H9 (cell line): ENCODE results near the gene MAPK1IP1L. TPM values are rescaled to one million over a fixed set of nuclear protein-coding genes. Genes with fewer than 3 reads are reported as not detected.

Experiments
- DNase-seq: peaks from one replicate; pipeline ENCODE4 v3.0.0-alpha.2; 2017
- H2AFZ ChIP-seq: one replicate; pipeline ENCODE4 v1.6.1; 2013; ENCODE audit warnings: mild to moderate bottlenecking, low read length, control low read depth, moderate library complexity
- H2AK5ac ChIP-seq: 2 replicates; pipeline ENCODE4 v1.6.1; 2013; ENCODE audit warnings: low read length, control low read depth, mixed read lengths; ENCODE audit not compliant: insufficient read length
- H2BK120ac ChIP-seq: one replicate; pipeline ENCODE4 v1.6.1; 2013; ENCODE audit warnings: low read depth, mild to moderate bottlenecking, low read length, control low read depth, inconsistent platforms; ENCODE audit not compliant: poor library complexity, severe bottlenecking
- H2BK12ac ChIP-seq: 2 replicates; pipeline ENCODE4 v1.6.1; 2013; ENCODE audit warnings: low read length, control low read depth, mixed read lengths, low read depth; ENCODE audit not compliant: insufficient read length
- H2BK15ac ChIP-seq: 2 replicates; pipeline ENCODE4 v1.6.1; 2013; ENCODE audit warnings: low read depth, low read length, control low read depth
- H2BK20ac ChIP-seq: one replicate; pipeline ENCODE4 v1.6.1; 2013; ENCODE audit warnings: low read depth, mild to moderate bottlenecking, low read length, control low read depth, inconsistent platforms; ENCODE audit not compliant: poor library complexity, severe bottlenecking
- H2BK5ac ChIP-seq: 2 replicates; pipeline ENCODE4 v1.6.1; 2013; ENCODE audit warnings: low read length, control low read depth, mixed read lengths; ENCODE audit not compliant: insufficient read length
- H3K14ac ChIP-seq: 2 replicates; pipeline ENCODE4 v1.6.1; 2013; ENCODE audit warnings: low read length, control low read depth; ENCODE audit not compliant: insufficient read depth
- H3K18ac ChIP-seq: 2 replicates; pipeline ENCODE4 v1.6.1; 2013; ENCODE audit warnings: low read depth, mild to moderate bottlenecking, mixed read lengths, low read length, control low read depth; ENCODE audit not compliant: insufficient read length
- H3K23ac ChIP-seq: 2 replicates; pipeline ENCODE4 v1.6.1; 2013; ENCODE audit warnings: low read length, control low read depth, mixed read lengths, low read depth; ENCODE audit not compliant: insufficient read length
- H3K23me2 ChIP-seq: 2 replicates; pipeline ENCODE4 v1.6.1; 2013; ENCODE audit warnings: low read depth, mild to moderate bottlenecking, mixed read lengths, low read length, control low read depth; ENCODE audit not compliant: insufficient read length, poor library complexity, severe bottlenecking
- H3K27ac ChIP-seq: 2 replicates; pipeline ENCODE4 v1.5.1; 2013; ENCODE audit warnings: low read length, control low read depth, mixed read lengths, low read depth; ENCODE audit not compliant: insufficient read length
- H3K27me3 ChIP-seq: 2 replicates; pipeline ENCODE4 v1.6.1; 2013; ENCODE audit warnings: low read length, control low read depth, inconsistent platforms; ENCODE audit not compliant: insufficient read depth
- H3K4ac ChIP-seq: 2 replicates; pipeline ENCODE4 v1.6.1; 2013; ENCODE audit warnings: low read depth, mild to moderate bottlenecking, control low read depth, inconsistent platforms, low read length, moderate library complexity
- H3K4me1 ChIP-seq: 2 replicates; pipeline ENCODE4 v1.6.1; 2013; ENCODE audit warnings: low read length, control low read depth, inconsistent platforms; ENCODE audit not compliant: insufficient read depth
- H3K4me2 ChIP-seq: 2 replicates; pipeline ENCODE4 v1.6.1; 2013; ENCODE audit warnings: low read length, control low read depth, mixed read lengths; ENCODE audit not compliant: insufficient read length, insufficient read depth
- H3K56ac ChIP-seq: 2 replicates; pipeline ENCODE4 v1.6.1; 2013; ENCODE audit warnings: low read depth, mild to moderate bottlenecking, mixed read lengths, low read length, control low read depth; ENCODE audit not compliant: insufficient read length
- H3K79me1 ChIP-seq: 2 replicates; pipeline ENCODE4 v1.6.1; 2013; ENCODE audit warnings: low read depth, mild to moderate bottlenecking, moderate library complexity, low read length, control low read depth, inconsistent platforms; ENCODE audit not compliant: insufficient read depth, poor library complexity, severe bottlenecking
- H3K79me2 ChIP-seq: 2 replicates; pipeline ENCODE4 v1.6.1; 2013; ENCODE audit warnings: low read length, control low read depth, inconsistent platforms; ENCODE audit not compliant: insufficient read depth
- H3K9ac ChIP-seq: 2 replicates; pipeline ENCODE4 v1.6.1; 2013; ENCODE audit warnings: low read length, control low read depth, mixed read lengths; ENCODE audit not compliant: insufficient read length; ENCODE audit errors: extremely low read depth
- H3K9me3 ChIP-seq: one replicate; pipeline ENCODE4 v1.6.1; 2013; ENCODE audit warnings: low read depth, low read length, inconsistent platforms; ENCODE audit not compliant: control insufficient read depth
- H3T11ph ChIP-seq: one replicate; pipeline ENCODE4 v1.6.1; 2013; ENCODE audit warnings: mild to moderate bottlenecking, low read length, control low read depth, inconsistent platforms
- H4K20me1 ChIP-seq: one replicate; pipeline ENCODE4 v1.6.1; 2013; ENCODE audit not compliant: control insufficient read depth, insufficient read length, insufficient read depth
- H4K5ac ChIP-seq: 2 replicates; pipeline ENCODE4 v1.6.1; 2013; ENCODE audit warnings: low read depth, mild to moderate bottlenecking, mixed read lengths, low read length, control low read depth; ENCODE audit not compliant: insufficient read length
- H4K8ac ChIP-seq: replicated peaks from 2 replicates; pipeline ENCODE4 v1.6.1; 2013; ENCODE audit warnings: low read length, control low read depth, mixed read lengths, low read depth; ENCODE audit not compliant: insufficient read length
- H4K91ac ChIP-seq: 2 replicates; pipeline ENCODE4 v1.6.1; 2013; ENCODE audit warnings: low read depth, mild to moderate bottlenecking, moderate library complexity, mixed read lengths, low read length, control low read depth; ENCODE audit not compliant: insufficient read length
- H3K27ac Mint-ChIP-seq, 3 experiments: 2 replicates in 2 of 3; 3 replicates in 1 of 3; pipeline ENCODE4 v1.8.0; 2020 to 2021; ENCODE audit warnings: mixed read lengths in 3 of 3, mild to moderate bottlenecking in 1 of 3, moderate library complexity in 1 of 3
- H3K27me3 Mint-ChIP-seq: 2 replicates; pipeline ENCODE4 v1.8.0; 2021; ENCODE audit warnings: low read depth, mild to moderate bottlenecking, moderate library complexity, mixed read lengths
- H3K36me3 Mint-ChIP-seq, 3 experiments: 2 replicates in 2 of 3; 3 replicates in 1 of 3; pipeline ENCODE4 v1.8.0; 2020 to 2021; ENCODE audit warnings: low read depth in 3 of 3, mixed read lengths in 3 of 3; ENCODE audit not compliant: insufficient read depth in 1 of 3
- H3K4me1 Mint-ChIP-seq, 2 experiments: 2 replicates each; pipeline ENCODE4 v1.8.0; 2020; ENCODE audit warnings: mixed read lengths in 2 of 2
- H3K4me3 Mint-ChIP-seq, 2 experiments: 2 replicates in 1 of 2; 3 replicates in 1 of 2; pipeline ENCODE4 v1.8.0; 2020 to 2021; ENCODE audit warnings: mild to moderate bottlenecking in 2 of 2, mixed read lengths in 2 of 2, moderate library complexity in 1 of 2
- H3K9me3 Mint-ChIP-seq, 2 experiments: 2 replicates in 1 of 2; 3 replicates in 1 of 2; pipeline ENCODE4 v1.8.0; 2020; ENCODE audit warnings: mild to moderate bottlenecking in 2 of 2, mixed read lengths in 2 of 2, moderate library complexity in 1 of 2
- WGBS: extraction: QIAGEN DNeasy Blood & Tissue Kit; methylation state at CpG from one replicate; pipeline ENCODE4 v1.1.7; 2013; ENCODE audit warnings: missing lambda C conversion rate, low lambda C conversion rate, mixed read lengths; ENCODE audit not compliant: insufficient read length; ENCODE audit errors: extremely low coverage; 5-methylcytosine and 5-hydroxymethylcytosine counted together
- total RNA-seq: library from RNA; stranded (reverse); gene quantifications from 2 replicates; pipeline ENCODE4 v1.2.1, GENCODE V29; 2021
- TF ChIP-seq, protein P1 (sequence below): fragments of 200-600 bp; sonication (generic); conservative IDR thresholded peaks from 3 replicates; pipeline ENCODE4 v1.8.0; 2021; ENCODE audit warnings: antibody characterized with exemption, mild to moderate bottlenecking

The MAPK1IP1L gene
- total RNA-seq, 1 experiment from 2014 or later: 133 TPM

GRCh38 chr14:55092341-55092740 lies 40.9 kb downstream of the MAPK1IP1L start:
- no peak overlapping the region for H3K4ac ChIP-seq
- H2BK120ac ChIP-seq: no peak overlapping the region
- H3K23ac ChIP-seq: no peak overlapping the region
- no peak overlapping the region for H2BK15ac ChIP-seq
- no peak overlapping the region for H4K5ac ChIP-seq
- H3K23me2 ChIP-seq: no peaks in the 10 kb centered on the region
- H4K8ac ChIP-seq: no peak overlapping the region
- H3K9me3 Mint-ChIP-seq: no peaks in the 10 kb centered on the region
- no peak overlapping the region for H3K18ac ChIP-seq
- H2BK12ac ChIP-seq: no peak overlapping the region
- no peak overlapping the region for H3K9ac ChIP-seq
- no peak overlapping the region for H3K4me2 ChIP-seq
- H3K27me3 ChIP-seq: no peaks in the 10 kb centered on the region
- H3K4me1 ChIP-seq: no peaks in the 10 kb centered on the region; the same call in 1 of the 2 replicates
- H3K4me3 Mint-ChIP-seq: no peak overlapping the region
- H3K79me1 ChIP-seq: no peaks in the 10 kb centered on the region
- no CpG with 5 or more reads among the region's 4 CpGs for WGBS
- DNase-seq: no peak
- no peak overlapping the region for H3K27ac Mint-ChIP-seq
- no peak overlapping the region for H2AFZ ChIP-seq
- H2BK5ac ChIP-seq: no peak overlapping the region
- H3K27me3 Mint-ChIP-seq: no peaks in the 10 kb centered on the region; the same call in 1 of the 2 replicates
- H2BK20ac ChIP-seq: no peak overlapping the region
- no peak overlapping the region for H3K56ac ChIP-seq
- TF ChIP-seq, protein P1, sequence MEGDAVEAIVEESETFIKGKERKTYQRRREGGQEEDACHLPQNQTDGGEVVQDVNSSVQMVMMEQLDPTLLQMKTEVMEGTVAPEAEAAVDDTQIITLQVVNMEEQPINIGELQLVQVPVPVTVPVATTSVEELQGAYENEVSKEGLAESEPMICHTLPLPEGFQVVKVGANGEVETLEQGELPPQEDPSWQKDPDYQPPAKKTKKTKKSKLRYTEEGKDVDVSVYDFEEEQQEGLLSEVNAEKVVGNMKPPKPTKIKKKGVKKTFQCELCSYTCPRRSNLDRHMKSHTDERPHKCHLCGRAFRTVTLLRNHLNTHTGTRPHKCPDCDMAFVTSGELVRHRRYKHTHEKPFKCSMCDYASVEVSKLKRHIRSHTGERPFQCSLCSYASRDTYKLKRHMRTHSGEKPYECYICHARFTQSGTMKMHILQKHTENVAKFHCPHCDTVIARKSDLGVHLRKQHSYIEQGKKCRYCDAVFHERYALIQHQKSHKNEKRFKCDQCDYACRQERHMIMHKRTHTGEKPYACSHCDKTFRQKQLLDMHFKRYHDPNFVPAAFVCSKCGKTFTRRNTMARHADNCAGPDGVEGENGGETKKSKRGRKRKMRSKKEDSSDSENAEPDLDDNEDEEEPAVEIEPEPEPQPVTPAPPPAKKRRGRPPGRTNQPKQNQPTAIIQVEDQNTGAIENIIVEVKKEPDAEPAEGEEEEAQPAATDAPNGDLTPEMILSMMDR: no peak
- H3K4me1 Mint-ChIP-seq: peaks cover 6 to 14% of the 10 kb centered on the region in 2 experiments
- H2AK5ac ChIP-seq: no peak overlapping the region
- H4K20me1 ChIP-seq: no peaks in the 10 kb centered on the region
- H3K9me3 ChIP-seq: no peaks in the 10 kb centered on the region
- no peak overlapping the region for H3K27ac ChIP-seq
- H4K91ac ChIP-seq: no peak overlapping the region
- no peaks in the 10 kb centered on the region for H3K79me2 ChIP-seq
- no peaks in the 10 kb centered on the region for H3K36me3 Mint-ChIP-seq
- no peak overlapping the region for H3T11ph ChIP-seq
- H3K14ac ChIP-seq: no peak overlapping the region
